Measurements from ENCODE around the gene SGO2. TPM values are rescaled to one million over a fixed set of nuclear protein-coding genes. Genes with fewer than 3 reads are reported as not detected.
"Not testable (repeated sequence)": the region's sequence is repeated elsewhere in the genome, so short reads cannot be mapped to it uniquely, and the experiment has no call there.

SGO2 gene
- total RNA-seq, 1 donor from 2014 or later: 2.8 TPM

DNA sequence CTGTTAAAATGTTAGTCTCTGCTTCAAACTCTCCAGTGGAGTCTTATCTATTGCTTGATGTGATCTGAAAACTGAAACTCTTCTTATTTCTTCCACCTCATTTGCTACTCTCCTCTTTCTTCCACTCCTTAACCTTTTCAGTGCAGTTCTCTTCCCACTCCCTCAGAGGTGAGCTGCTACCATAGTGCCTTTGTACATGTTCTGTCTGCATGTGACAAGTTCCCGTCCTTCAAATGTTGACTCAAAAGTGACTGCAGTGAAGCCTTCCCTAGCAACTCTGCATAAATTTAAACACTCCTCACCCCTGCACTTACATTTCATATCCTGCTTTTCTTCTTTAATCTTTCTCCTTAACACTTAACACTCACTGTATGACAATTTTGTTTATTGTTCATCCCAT, 12.1 kb downstream of the SGO2 start:
- no peaks in the 10 kb centered on the region for H3K4me1 ChIP-seq
- no peaks in the 10 kb centered on the region for H3K27me3 ChIP-seq (ENCODE audit: low read depth)
- ATAC-seq: no peak
- no peak for DNase-seq
- H3K9me3 ChIP-seq: no peaks in the 10 kb centered on the region
- intact Hi-C loops (cut with DNase I): no loop called here
- peaks cover 4% of the 10 kb centered on the region for H3K36me3 ChIP-seq
- no peak overlapping the region for H3K4me3 ChIP-seq
- TF ChIP-seq, protein P1, sequence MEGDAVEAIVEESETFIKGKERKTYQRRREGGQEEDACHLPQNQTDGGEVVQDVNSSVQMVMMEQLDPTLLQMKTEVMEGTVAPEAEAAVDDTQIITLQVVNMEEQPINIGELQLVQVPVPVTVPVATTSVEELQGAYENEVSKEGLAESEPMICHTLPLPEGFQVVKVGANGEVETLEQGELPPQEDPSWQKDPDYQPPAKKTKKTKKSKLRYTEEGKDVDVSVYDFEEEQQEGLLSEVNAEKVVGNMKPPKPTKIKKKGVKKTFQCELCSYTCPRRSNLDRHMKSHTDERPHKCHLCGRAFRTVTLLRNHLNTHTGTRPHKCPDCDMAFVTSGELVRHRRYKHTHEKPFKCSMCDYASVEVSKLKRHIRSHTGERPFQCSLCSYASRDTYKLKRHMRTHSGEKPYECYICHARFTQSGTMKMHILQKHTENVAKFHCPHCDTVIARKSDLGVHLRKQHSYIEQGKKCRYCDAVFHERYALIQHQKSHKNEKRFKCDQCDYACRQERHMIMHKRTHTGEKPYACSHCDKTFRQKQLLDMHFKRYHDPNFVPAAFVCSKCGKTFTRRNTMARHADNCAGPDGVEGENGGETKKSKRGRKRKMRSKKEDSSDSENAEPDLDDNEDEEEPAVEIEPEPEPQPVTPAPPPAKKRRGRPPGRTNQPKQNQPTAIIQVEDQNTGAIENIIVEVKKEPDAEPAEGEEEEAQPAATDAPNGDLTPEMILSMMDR (IDR thresholded peaks at IDR 0.05): no peak
- no peak overlapping the region for H3K27ac ChIP-seq

DNA sequence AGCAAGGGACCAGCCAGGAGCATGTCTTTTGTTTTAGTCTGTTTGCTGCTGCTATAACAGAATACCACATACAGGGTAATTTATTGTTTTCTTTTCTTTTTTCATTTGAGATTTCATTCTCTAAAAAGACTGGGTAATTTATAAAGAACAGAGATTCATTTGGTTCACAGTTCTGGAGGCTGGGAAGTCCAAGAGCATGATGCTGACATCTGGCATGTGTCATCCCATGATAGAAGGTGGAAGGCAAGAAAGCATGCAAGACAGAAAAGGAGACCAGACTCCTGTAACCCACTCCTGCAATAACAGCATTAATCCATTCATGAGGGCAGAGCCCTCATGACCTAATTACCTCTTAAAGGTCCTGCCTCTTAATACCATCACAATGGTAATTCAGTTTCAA, 14.8 kb downstream of the SGO2 start:
- H3K27me3 ChIP-seq (ENCODE audit: low read depth): no peaks in the 10 kb centered on the region
- ATAC-seq (no peak), DNase-seq (no peak)
- H3K4me1 ChIP-seq: no peaks in the 10 kb centered on the region
- H3K4me3 ChIP-seq: no peak overlapping the region
- TF ChIP-seq, protein P1 (IDR thresholded peaks at IDR 0.05): no peak
- intact Hi-C loops (cut with DNase I): no loop called here
- no peaks in the 10 kb centered on the region for H3K9me3 ChIP-seq
- no peak overlapping the region for H3K27ac ChIP-seq
- H3K36me3 ChIP-seq: peaks cover 6% of the 10 kb centered on the region

DNA sequence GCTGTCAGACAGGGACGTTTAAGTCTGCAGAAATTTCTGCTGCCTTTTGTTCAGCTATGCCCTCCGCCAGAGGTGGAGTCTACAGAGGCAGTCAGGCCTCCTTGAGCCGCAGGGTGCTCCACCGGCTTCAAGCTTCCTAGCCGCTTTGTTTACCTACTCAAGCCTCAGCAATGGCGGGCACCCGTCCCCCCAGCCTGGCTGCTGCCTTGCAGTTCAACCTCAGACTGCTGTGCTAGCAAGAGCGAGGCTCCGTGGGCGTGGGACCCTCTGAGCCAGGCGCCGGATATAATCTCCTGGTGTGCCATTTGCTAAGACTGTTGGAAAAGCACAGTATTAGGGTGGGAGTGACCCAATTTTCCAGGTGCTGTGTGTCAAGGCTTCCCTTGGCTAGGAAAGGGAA, 40.6 kb downstream of the SGO2 start:
- intact Hi-C loops (cut with DNase I); H3K4me1 ChIP-seq; H3K27me3 ChIP-seq (ENCODE audit: low read depth); H3K4me3 ChIP-seq; H3K36me3 ChIP-seq; DNase-seq; H3K9me3 ChIP-seq; H3K27ac ChIP-seq; ATAC-seq: not testable (repeated sequence)

DNA sequence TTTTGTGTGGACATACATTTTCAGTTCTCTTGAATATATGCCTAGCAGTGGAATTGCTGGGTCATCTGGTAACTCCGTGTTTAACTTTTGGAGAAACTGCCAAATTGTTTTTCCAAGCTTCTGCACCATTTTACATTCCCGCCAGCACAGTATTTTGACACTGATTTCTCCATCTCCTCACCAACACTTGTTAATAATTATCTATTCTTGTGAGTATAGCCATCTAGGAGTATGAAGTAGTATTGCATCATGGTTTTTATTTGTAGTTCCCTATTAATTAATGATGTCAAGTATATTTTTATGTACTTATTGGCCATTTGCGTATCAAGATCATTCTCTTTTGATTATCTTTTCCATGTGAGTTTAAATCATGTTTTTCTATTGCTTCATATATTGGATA, 41.9 kb downstream of the SGO2 start:
- no peaks in the 10 kb centered on the region for H3K9me3 ChIP-seq
- H3K4me1 ChIP-seq: no peaks in the 10 kb centered on the region
- TF ChIP-seq, protein P1 (IDR thresholded peaks at IDR 0.05): no peak
- H3K4me3 ChIP-seq: no peak overlapping the region
- intact Hi-C loops (cut with DNase I): no loop called here
- H3K27ac ChIP-seq: no peak overlapping the region
- H3K36me3 ChIP-seq: no peaks in the 10 kb centered on the region
- DNase-seq: no peak
- ATAC-seq: no peak
- H3K27me3 ChIP-seq (ENCODE audit: low read depth): no peaks in the 10 kb centered on the region

DNA sequence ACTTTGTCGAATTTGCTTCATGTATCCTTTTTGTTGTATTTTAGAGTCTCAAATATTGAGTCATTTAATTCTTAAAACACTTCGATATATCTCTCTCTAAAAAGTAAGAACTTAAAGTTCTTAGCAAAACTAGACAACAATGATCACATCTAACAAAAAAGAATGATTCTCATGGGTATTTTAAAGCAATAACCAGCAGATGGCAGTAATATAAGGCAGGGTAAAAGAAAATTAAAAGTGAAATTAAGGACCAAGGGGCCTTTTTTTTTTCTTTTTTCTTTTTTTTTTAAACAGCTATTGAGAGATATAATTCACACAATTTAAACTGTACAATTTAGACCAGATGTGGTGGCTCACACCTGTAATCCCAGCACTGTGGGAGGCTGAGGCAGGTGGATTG, 50.0 kb downstream of the SGO2 start:
- Histone ChIP-seq H3K27ac (no peak overlapping the region), H3K4me3 (no peak overlapping the region), H3K27me3 (ENCODE audit: low read depth) (no peaks in the 10 kb centered on the region), H3K36me3 (no peaks in the 10 kb centered on the region), H3K4me1 (no peaks in the 10 kb centered on the region), H3K9me3 (no peaks in the 10 kb centered on the region)
- TF ChIP-seq, protein P1 (IDR thresholded peaks at IDR 0.05): peak; percentile 40
- ATAC-seq (no peak), DNase-seq (no peak)
- intact Hi-C loops (cut with DNase I): loop anchor here (5.0 kb wide), 1 partner anchor 126 kb away; no protein-coding TSS in a partner anchor

DNA sequence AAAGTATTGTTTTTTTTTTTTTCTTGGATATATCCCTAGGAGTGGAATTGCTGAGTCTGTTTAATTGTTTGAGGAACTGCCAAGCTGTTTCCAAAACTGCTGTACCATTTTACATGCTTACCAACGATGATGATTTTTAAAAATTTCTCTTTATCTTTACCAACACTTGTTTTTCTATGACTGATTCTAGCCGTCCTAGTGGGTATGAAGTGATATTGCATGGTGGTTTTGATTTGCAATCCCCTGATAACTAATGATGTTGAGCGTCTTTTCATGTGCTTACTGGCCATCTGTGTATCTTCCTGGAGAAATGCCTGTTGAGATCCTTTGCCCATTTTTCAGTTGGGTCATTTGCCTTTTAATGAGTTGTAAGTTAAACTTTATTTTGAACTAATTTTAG, 51.0 kb downstream of the SGO2 start:
- intact Hi-C loops (cut with DNase I): loop anchor here (5.0 kb wide), 1 partner anchor 125 kb away; no protein-coding TSS in a partner anchor
- TF ChIP-seq, protein P1 (IDR thresholded peaks at IDR 0.05): no peak
- Histone ChIP-seq H3K27ac (no peak overlapping the region), H3K27me3 (ENCODE audit: low read depth) (no peaks in the 10 kb centered on the region), H3K4me1 (no peaks in the 10 kb centered on the region), H3K9me3 (no peaks in the 10 kb centered on the region), H3K36me3 (no peaks in the 10 kb centered on the region), H3K4me3 (no peak overlapping the region)
- ATAC-seq (no peak), DNase-seq (no peak)
